Lung (tissue), 12 donors: ENCODE results near the gene CSNK1G1. TPM values are rescaled to one million over a fixed set of nuclear protein-coding genes. Genes with fewer than 3 reads are reported as not detected.
"Not testable (repeated sequence)": the region's sequence is repeated elsewhere in the genome, so short reads cannot be mapped to it uniquely, and the experiment has no call there.

Source experiments
- ATAC-seq: fragments of 200-7000 bp; cut with Tn5 transposase; one replicate; pipeline ENCODE4 v1.9.1; 2020; ENCODE audit warnings: moderate number of reproducible peaks; ENCODE audit not compliant: insufficient read depth, low FRiP score
- DNase-seq, 3 donors: peaks; one replicate each; pipeline ENCODE4 v3.0.0-alpha.2; 2013 to 2017
- H3K27ac ChIP-seq, 2 donors: one replicate each; pipeline ENCODE4 v1.5.1; 2013; ENCODE audit warnings: mild to moderate bottlenecking in 2 of 2, moderate library complexity in 2 of 2, control low read depth in 1 of 2, inconsistent platforms in 1 of 2, low read depth in 1 of 2, low read length in 1 of 2
- H3K27me3 ChIP-seq, 3 donors: one replicate each; pipeline ENCODE4 v1.5.1; 2013; ENCODE audit warnings: low read length in 2 of 3; ENCODE audit not compliant: control insufficient read depth in 3 of 3, insufficient read depth in 3 of 3
- H3K36me3 ChIP-seq, 4 donors: one replicate each; pipeline ENCODE4 v1.5.1; 2013; ENCODE audit warnings: low read length in 4 of 4, mild to moderate bottlenecking in 1 of 4, moderate library complexity in 1 of 4; ENCODE audit not compliant: control insufficient read depth in 4 of 4, insufficient read depth in 4 of 4
- H3K4me1 ChIP-seq, 5 donors: one replicate each; pipeline ENCODE4 v1.5.1; 2013; ENCODE audit warnings: low read length in 5 of 5, mild to moderate bottlenecking in 2 of 5, moderate library complexity in 1 of 5; ENCODE audit not compliant: control insufficient read depth in 5 of 5, insufficient read depth in 5 of 5
- H3K4me3 ChIP-seq: one replicate; pipeline ENCODE4 v1.5.1; 2013; ENCODE audit warnings: mild to moderate bottlenecking, control low read depth, moderate library complexity
- H3K9ac ChIP-seq, 2 donors: one replicate each; pipeline ENCODE4 v1.5.1; 2013; ENCODE audit warnings: low read length in 2 of 2, control low read depth in 1 of 2; ENCODE audit not compliant: insufficient read depth in 1 of 2
- H3K9me3 ChIP-seq, 4 donors: one replicate each; pipeline ENCODE4 v1.5.1; 2013; ENCODE audit warnings: low read length in 3 of 4, mild to moderate bottlenecking in 1 of 4, moderate library complexity in 1 of 4; ENCODE audit not compliant: control insufficient read depth in 4 of 4, insufficient read depth in 3 of 4
- WGBS, 2 donors: extraction: QIAGEN DNeasy Blood & Tissue Kit; methylation state at CpG; one replicate each; pipeline ENCODE4 v1.1.7; 2013; 5-methylcytosine and 5-hydroxymethylcytosine counted together
- polyA plus RNA-seq, 2 donors: library from polyadenylated mRNA; stranded (reverse); fragments of 200-250 nt; gene quantifications; one replicate each; pipeline ENCODE4 v1.2.1, GENCODE V29; 2013
- total RNA-seq, 2 donors: library from RNA; depleted of rRNA in 1 of 2; stranded (reverse); fragments of >200 nt in 1 of 2; gene quantifications; one replicate each; pipeline ENCODE4 v1.2.1, GENCODE V29; 2014 to 2021
- TF ChIP-seq, protein P1 (sequence below): IDR thresholded peaks from 2 replicates; pipeline ENCODE4 v1.5.1; 2012; ENCODE audit warnings: mild to moderate bottlenecking; ENCODE audit errors: control extremely low read depth, extremely low read depth
- donor health status: control.
- donor health status: control.
- donor health status: Bipolar disorder and iron deficiency.
- donor health status: healthy.
- donor health status: DM: yes; HTN: yes; CAD: no.

Gene CSNK1G1
- total and polyA plus RNA-seq, 4 donors, result 3.0 to 50.4 (median 12.9) TPM

DNA sequence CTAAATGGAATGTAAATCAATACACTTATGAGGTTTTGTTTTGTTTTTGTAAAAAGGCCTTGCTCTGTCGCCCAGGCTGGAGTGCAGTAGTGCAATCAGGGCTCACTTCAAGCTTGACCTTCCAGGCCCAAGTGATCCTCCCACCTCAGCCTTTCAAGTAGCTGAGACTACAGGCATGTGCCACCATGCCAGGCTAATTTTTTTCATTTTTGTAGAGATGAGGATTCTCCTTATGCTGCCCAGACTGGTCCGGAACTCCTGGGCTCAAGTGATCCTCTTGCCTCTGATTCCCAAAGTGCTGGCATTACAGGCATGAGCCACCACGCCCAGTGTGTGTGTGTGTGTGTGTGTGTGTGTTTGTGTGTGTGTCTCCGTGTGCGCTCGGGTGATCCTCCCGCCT lies 30.3 kb upstream of the CSNK1G1 start:
- no peaks in the 10 kb centered on the region for H3K27me3 ChIP-seq
- H3K4me3 ChIP-seq, result no peak overlapping the region
- H3K27ac ChIP-seq, result no peak overlapping the region
- DNase-seq (no peak), ATAC-seq (no peak)
- TF ChIP-seq, protein P1, sequence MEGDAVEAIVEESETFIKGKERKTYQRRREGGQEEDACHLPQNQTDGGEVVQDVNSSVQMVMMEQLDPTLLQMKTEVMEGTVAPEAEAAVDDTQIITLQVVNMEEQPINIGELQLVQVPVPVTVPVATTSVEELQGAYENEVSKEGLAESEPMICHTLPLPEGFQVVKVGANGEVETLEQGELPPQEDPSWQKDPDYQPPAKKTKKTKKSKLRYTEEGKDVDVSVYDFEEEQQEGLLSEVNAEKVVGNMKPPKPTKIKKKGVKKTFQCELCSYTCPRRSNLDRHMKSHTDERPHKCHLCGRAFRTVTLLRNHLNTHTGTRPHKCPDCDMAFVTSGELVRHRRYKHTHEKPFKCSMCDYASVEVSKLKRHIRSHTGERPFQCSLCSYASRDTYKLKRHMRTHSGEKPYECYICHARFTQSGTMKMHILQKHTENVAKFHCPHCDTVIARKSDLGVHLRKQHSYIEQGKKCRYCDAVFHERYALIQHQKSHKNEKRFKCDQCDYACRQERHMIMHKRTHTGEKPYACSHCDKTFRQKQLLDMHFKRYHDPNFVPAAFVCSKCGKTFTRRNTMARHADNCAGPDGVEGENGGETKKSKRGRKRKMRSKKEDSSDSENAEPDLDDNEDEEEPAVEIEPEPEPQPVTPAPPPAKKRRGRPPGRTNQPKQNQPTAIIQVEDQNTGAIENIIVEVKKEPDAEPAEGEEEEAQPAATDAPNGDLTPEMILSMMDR, result no peak
- WGBS, 2 donors, result 91 to 97% methylated on average over 7 of the region's 7 CpGs
- no peaks in the 10 kb centered on the region for H3K36me3 ChIP-seq
- no peak overlapping the region for H3K9ac ChIP-seq
- no peaks in the 10 kb centered on the region for H3K9me3 ChIP-seq
- peaks cover 0 to 11% (median 5%) of the 10 kb centered on the region in 5 donors for H3K4me1 ChIP-seq

DNA sequence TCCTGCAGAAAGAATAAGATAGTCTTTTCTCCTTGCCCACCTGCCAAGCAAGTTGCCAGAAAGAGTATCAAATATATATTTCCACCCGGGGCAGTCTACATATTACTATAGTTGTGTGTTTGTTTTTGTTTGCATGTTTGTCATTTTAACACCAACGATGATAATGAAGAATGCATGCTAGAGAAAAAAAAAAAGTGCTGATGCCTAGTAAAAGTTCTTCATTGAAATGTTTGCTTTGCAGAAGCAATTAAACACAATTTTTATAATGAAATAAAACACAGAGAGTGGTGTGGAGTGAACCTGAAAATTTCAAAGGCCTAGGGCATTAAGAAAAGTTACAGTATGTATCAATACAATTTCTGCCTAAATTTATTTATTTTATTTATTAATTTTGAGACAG lies 27.8 kb upstream of the CSNK1G1 start:
- ATAC-seq (no peak), DNase-seq (no peak)
- TF ChIP-seq, protein P1, result no peak
- Histone ChIP-seq H3K4me1 (peaks cover 0 to 23% (median 4%) of the 10 kb centered on the region in 5 donors), H3K9me3 (no peaks in the 10 kb centered on the region), H3K4me3 (no peak overlapping the region), H3K9ac (no peak overlapping the region), H3K36me3 (no peaks in the 10 kb centered on the region), H3K27me3 (no peaks in the 10 kb centered on the region), H3K27ac (no peak overlapping the region)
- WGBS, 2 donors, result 84 to 99% methylated on average over 2 of the region's 2 CpGs

DNA sequence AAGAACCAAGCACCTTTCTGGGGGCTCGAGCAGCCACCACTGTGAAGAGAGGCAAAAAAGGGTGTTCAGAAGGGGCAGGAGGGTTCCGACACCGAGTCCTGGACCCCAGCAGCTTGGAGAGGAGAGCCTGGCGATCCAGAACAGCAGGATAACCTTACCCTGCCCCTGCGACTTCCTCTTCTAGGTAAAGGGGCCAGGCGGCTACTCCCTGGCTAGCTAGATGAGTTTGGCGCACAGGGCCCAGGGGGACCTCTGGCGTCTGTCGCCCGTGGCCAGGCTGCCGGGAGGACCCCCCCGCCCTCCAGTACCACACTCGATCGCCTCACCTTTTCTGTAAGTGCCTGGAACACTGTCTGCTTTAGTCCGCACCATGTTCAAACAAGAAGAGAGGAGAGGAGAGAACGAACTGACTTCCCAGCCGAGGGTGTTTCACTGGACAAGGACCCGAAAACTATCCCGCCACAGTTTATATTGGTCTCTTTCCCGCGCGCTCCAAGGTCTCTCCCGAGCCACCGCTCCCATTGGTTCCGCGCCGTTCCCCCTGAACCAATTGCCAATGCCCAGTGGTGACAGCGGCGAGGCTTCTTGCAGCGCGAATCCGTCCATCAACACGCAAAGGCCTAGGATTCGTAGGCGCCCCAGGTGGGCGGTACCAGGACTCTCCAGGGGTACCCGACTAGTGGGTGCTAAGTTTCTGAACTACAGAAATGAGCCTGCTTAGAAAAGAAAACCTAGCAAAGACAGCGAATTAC lies 25.2 kb upstream of the CSNK1G1 start, which contains the start of gene PCLAF:
TSS of gene PCLAF (minus strand) at position 442 of the 752 bp plus-strand sequence. CDS start at position 372, 70 bp downstream.
- no peaks in the 10 kb centered on the region for H3K27me3 ChIP-seq
- H3K36me3 ChIP-seq, result no peaks in the 10 kb centered on the region
- peak; percentile 98 for ATAC-seq
- WGBS, 2 donors, result 0 to 1% methylated on average over 37 to 38 of the region's 38 CpGs
- H3K4me3 ChIP-seq, result peak within 1 kb of the TSS; percentile 27
- no peak within 1 kb of the TSS for H3K9ac ChIP-seq
- no peak within 1 kb of the TSS for H3K27ac ChIP-seq
- TF ChIP-seq, protein P1, result no peak
- no peaks in the 10 kb centered on the region for H3K9me3 ChIP-seq
- H3K4me1 ChIP-seq, result peaks cover 0 to 18% (median 3%) of the 10 kb centered on the region in 5 donors
- DNase-seq, result peak; percentile 97 to 99 (median 99)

DNA sequence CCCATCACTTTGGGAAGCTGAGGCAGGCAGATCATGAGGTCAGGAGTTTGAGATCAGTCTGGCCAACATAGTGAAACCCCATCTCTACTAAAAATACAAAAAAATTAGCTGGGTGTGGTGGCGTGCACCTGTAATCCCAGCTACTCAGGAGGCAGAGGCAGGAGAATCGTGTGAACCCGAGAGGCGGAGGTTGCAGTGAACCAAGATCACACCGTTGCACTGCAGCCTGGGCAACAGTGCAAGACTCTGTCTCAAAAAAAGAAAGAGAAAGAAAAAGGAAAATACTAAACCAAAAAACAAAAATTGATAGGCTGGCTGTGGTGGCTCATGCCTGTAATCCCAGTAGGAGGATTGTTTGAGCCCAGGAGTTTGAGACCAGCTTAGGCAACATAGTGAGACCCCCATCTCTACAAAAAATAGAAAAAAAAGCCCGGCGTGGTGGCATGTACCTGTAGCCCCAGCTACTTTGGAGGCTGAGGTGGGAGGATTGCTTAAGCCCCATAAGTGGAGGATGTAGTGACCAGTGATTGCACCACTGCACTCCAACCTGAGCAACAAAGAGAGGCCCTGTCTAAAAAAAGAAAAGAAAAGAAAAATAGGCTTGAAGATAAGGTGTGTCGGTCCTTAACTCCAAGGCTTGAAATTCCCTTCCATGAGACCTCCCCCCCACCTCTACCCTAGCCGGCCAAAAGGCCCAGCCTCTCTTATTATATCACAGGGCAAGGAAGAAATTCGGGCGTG lies 24.3 kb upstream of the CSNK1G1 start:
- H3K9ac ChIP-seq, ATAC-seq, H3K4me3 ChIP-seq, H3K9me3 ChIP-seq, H3K27ac ChIP-seq, H3K27me3 ChIP-seq, H3K36me3 ChIP-seq, DNase-seq: not testable (repeated sequence)
- WGBS, 2 donors, result 56 to 65% methylated on average over 11 of the region's 11 CpGs
- peaks cover 0 to 18% (median 3%) of the 10 kb centered on the region in 5 donors for H3K4me1 ChIP-seq
